HEK293 (cell line): Measurements from ENCODE around the gene CDC40.

ENCODE experiments used
- CTCF ChIA-PET: fragments of 350-600 bp; formaldehyde crosslinking; extraction: SDS; loops from one replicate; lab custom pipeline; 2021; ENCODE audit warnings: antibody characterized with exemption; lab: Yijun Ruan, JAX
- POLR2A ChIA-PET: fragments of 300-600 bp; formaldehyde crosslinking; extraction: SDS; loops from one replicate; lab custom pipeline; 2020; ENCODE audit warnings: antibody characterized with exemption, inconsistent platforms; lab: Yijun Ruan, JAX
- H3K27ac ChIP-seq: fragments of 200-500 bp; sonication (Bioruptor generic); 2 replicates; pipeline ENCODE4 v1.5.1; 2014; ENCODE audit warnings: low read depth, low read length, control low read depth, inconsistent platforms; ENCODE audit errors: extremely low read depth
- H3K36me3 ChIP-seq, 2 experiments: fragments of 200-500 bp in 1 of 2; sonication (Bioruptor generic) in 1 of 2; 1 replicate in 1 of 2; 2 replicates in 1 of 2; pipeline ENCODE4 v1.5.1; 2014 to 2017; ENCODE audit warnings: inconsistent platforms in 2 of 2, low read length in 2 of 2; ENCODE audit not compliant: control insufficient read depth in 2 of 2, insufficient read depth in 1 of 2
- H3K4me1 ChIP-seq: fragments of 200-500 bp; sonication (Bioruptor generic); 2 replicates; pipeline ENCODE4 v1.5.1; 2014; ENCODE audit warnings: mild to moderate bottlenecking, low read length, inconsistent platforms; ENCODE audit not compliant: control insufficient read depth, insufficient read depth
- H3K4me3 ChIP-seq: 2 replicates; pipeline ENCODE4 v1.5.1; 2011; ENCODE audit warnings: low read depth, mild to moderate bottlenecking, control low read depth, low read length, moderate library complexity
- H3K9me3 ChIP-seq: fragments of 200-500 bp; sonication (Bioruptor generic); 2 replicates; pipeline ENCODE4 v1.5.1; 2014; ENCODE audit warnings: low read depth, low read length, inconsistent platforms; ENCODE audit not compliant: control insufficient read depth, insufficient read depth
- FEZF1 ChIP-seq: fragments of 450-650 bp; formaldehyde crosslinking; IDR thresholded peaks from 2 replicates; pipeline ENCODE4 v1.5.1; 2016; ENCODE audit warnings: missing biosample characterization, missing genetic modification characterization
- GLI2 ChIP-seq: fragments of 450-650 bp; formaldehyde crosslinking; IDR thresholded peaks from 2 replicates; pipeline ENCODE4; 2017; ENCODE audit warnings: missing biosample characterization, missing genetic modification characterization, low read depth, borderline replicate concordance
- HOXC10 ChIP-seq: sonication (generic); formaldehyde crosslinking; IDR thresholded peaks from 2 replicates; pipeline ENCODE4 v1.8.1; 2023; ENCODE audit warnings: mild to moderate bottlenecking, missing genetic modification reagents
- SCRT1 ChIP-seq: fragments of 450-650 bp; formaldehyde crosslinking; IDR thresholded peaks from 2 replicates; pipeline ENCODE4 v1.5.1; 2016; ENCODE audit warnings: missing biosample characterization, missing genetic modification characterization, borderline replicate concordance
- SP7 ChIP-seq: fragments of 450-650 bp; formaldehyde crosslinking; IDR thresholded peaks from 2 replicates; pipeline ENCODE4 v1.5.1; 2016; ENCODE audit warnings: missing biosample characterization, missing genetic modification characterization
- WT1 ChIP-seq: fragments of 450-650 bp; formaldehyde crosslinking; IDR thresholded peaks from 2 replicates; pipeline ENCODE4 v1.5.1; 2016; ENCODE audit warnings: missing biosample characterization, missing genetic modification characterization
- YY1 ChIP-seq: fragments of 450-650 bp; formaldehyde crosslinking; IDR thresholded peaks from 2 replicates; pipeline ENCODE4 v1.5.1; 2018; ENCODE audit warnings: missing biosample characterization, missing genetic modification characterization
- ZNF214 ChIP-seq: fragments of 450-650 bp; formaldehyde crosslinking; IDR thresholded peaks from 2 replicates; pipeline ENCODE4 v1.5.1; 2017; ENCODE audit warnings: missing biosample characterization, mild to moderate bottlenecking, missing genetic modification characterization, borderline replicate concordance
- ZNF221 ChIP-seq: fragments of 450-650 bp; formaldehyde crosslinking; IDR thresholded peaks from 2 replicates; pipeline ENCODE4 v1.5.1; 2017; ENCODE audit warnings: missing biosample characterization, missing genetic modification characterization, borderline replicate concordance
- ZNF266 ChIP-seq: fragments of 450-650 bp; formaldehyde crosslinking; IDR thresholded peaks from 2 replicates; pipeline ENCODE4 v1.5.1; 2016; ENCODE audit warnings: missing biosample characterization, missing genetic modification characterization, low read depth
- ZNF274 ChIP-seq, 2 experiments: fragments of 200-500 bp in 1 of 2; fragments of 450-650 bp in 1 of 2; sonication (Bioruptor generic) in 1 of 2; formaldehyde crosslinking in 1 of 2; IDR thresholded peaks; 2 replicates each; pipeline versions ENCODE4 v1.5.1 to v1.6.1; 2014 to 2016; ENCODE audit warnings: borderline replicate concordance in 1 of 2, inconsistent platforms in 1 of 2, low read length in 1 of 2, missing biosample characterization in 1 of 2, missing genetic modification characterization in 1 of 2
- ZNF48 ChIP-seq: fragments of 450-650 bp; formaldehyde crosslinking; IDR thresholded peaks from 2 replicates; pipeline ENCODE4 v1.5.1; 2016; ENCODE audit warnings: missing biosample characterization, missing genetic modification characterization
- ZNF600 ChIP-seq: fragments of 450-650 bp; formaldehyde crosslinking; IDR thresholded peaks from 2 replicates; pipeline ENCODE4 v1.5.1; 2016; ENCODE audit warnings: missing biosample characterization, missing genetic modification characterization
- ZNF623 ChIP-seq: fragments of 450-650 bp; formaldehyde crosslinking; IDR thresholded peaks from 2 replicates; pipeline ENCODE4 v1.5.1; 2016; ENCODE audit warnings: missing biosample characterization, missing genetic modification characterization
- ZNF654 ChIP-seq: fragments of 450-650 bp; formaldehyde crosslinking; IDR thresholded peaks from 2 replicates; pipeline ENCODE4 v1.5.1; 2016; ENCODE audit warnings: low read depth, missing biosample characterization, missing genetic modification characterization
- ZNF747 ChIP-seq: fragments of 450-650 bp; formaldehyde crosslinking; IDR thresholded peaks from 2 replicates; pipeline ENCODE4 v1.5.1; 2016; ENCODE audit warnings: missing biosample characterization, missing genetic modification characterization
- ZNF843 ChIP-seq: fragments of 450-650 bp; formaldehyde crosslinking; IDR thresholded peaks from 2 replicates; pipeline ENCODE4 v1.5.1; 2016; ENCODE audit warnings: missing biosample characterization, missing genetic modification characterization
- ZSCAN16 ChIP-seq: fragments of 450-650 bp; formaldehyde crosslinking; IDR thresholded peaks from 2 replicates; pipeline ENCODE4 v1.5.1; 2016; ENCODE audit warnings: missing biosample characterization, missing genetic modification characterization
- TF ChIP-seq, protein P1 (sequence below): fragments of 450-650 bp; formaldehyde crosslinking; IDR thresholded peaks from 2 replicates; pipeline ENCODE4 v1.5.1; 2016; ENCODE audit warnings: missing biosample characterization, missing genetic modification characterization, borderline replicate concordance
- TF ChIP-seq, protein P2 (sequence below): fragments of 450-650 bp; formaldehyde crosslinking; conservative IDR thresholded peaks from 2 replicates; pipeline ENCODE4 v1.5.1; 2016; ENCODE audit warnings: low read depth, missing biosample characterization, missing genetic modification characterization
- TF ChIP-seq, protein P3 (sequence below): fragments of 450-650 bp; formaldehyde crosslinking; IDR thresholded peaks from 2 replicates; pipeline ENCODE4 v1.5.1; 2017; ENCODE audit warnings: missing biosample characterization, missing genetic modification characterization
- TF ChIP-seq, protein P4 (sequence below): IDR thresholded peaks from 2 replicates; pipeline ENCODE4 v1.6.1; 2011; ENCODE audit warnings: mild to moderate bottlenecking, low read depth, low read length, borderline replicate concordance
- TF ChIP-seq, protein P5 (sequence below): fragments of 450-650 bp; formaldehyde crosslinking; IDR thresholded peaks from 2 replicates; pipeline ENCODE4 v1.5.1; 2016; ENCODE audit warnings: missing biosample characterization, missing genetic modification characterization, low read depth
- TF ChIP-seq, protein P6 (sequence below): fragments of 450-650 bp; formaldehyde crosslinking; IDR thresholded peaks from 2 replicates; pipeline ENCODE4 v1.5.1; 2016; ENCODE audit warnings: missing biosample characterization, missing genetic modification characterization

The CDC40 gene

DNA sequence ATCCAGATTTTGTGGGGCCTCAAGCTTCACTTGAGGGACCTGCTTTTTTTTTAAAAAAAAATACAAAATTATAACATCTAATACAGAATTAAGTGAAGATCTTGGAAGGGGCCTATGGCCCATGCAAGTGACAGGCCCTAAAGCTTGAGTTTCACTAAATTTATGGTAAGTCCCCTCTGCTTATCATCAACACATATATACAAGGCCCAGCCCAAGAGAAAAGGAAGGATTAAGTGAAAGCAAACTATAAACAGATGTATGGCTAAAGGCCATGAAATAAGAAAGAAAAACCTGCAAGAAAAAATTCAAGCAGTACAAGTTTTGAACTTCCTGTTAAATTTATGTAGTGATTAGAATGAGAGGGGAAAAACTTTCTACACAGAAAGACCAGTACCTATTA is 86.8 kb downstream of the CDC40 start:
- ChIA-PET POLR2A (no interaction called here), CTCF (no interaction called here)
- Histone ChIP-seq H3K4me3 (no peak overlapping the region), H3K4me1 (no peaks in the 10 kb centered on the region), H3K9me3 (no peaks in the 10 kb centered on the region)
- TF ChIP-seq, protein P1, sequence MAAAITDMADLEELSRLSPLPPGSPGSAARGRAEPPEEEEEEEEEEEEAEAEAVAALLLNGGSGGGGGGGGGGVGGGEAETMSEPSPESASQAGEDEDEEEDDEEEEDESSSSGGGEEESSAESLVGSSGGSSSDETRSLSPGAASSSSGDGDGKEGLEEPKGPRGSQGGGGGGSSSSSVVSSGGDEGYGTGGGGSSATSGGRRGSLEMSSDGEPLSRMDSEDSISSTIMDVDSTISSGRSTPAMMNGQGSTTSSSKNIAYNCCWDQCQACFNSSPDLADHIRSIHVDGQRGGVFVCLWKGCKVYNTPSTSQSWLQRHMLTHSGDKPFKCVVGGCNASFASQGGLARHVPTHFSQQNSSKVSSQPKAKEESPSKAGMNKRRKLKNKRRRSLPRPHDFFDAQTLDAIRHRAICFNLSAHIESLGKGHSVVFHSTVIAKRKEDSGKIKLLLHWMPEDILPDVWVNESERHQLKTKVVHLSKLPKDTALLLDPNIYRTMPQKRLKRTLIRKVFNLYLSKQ (tag by site-specific recombination) = no peak
- TF ChIP-seq ZNF221 (tag by site-specific recombination) = no peak
- TF ChIP-seq, protein P2, sequence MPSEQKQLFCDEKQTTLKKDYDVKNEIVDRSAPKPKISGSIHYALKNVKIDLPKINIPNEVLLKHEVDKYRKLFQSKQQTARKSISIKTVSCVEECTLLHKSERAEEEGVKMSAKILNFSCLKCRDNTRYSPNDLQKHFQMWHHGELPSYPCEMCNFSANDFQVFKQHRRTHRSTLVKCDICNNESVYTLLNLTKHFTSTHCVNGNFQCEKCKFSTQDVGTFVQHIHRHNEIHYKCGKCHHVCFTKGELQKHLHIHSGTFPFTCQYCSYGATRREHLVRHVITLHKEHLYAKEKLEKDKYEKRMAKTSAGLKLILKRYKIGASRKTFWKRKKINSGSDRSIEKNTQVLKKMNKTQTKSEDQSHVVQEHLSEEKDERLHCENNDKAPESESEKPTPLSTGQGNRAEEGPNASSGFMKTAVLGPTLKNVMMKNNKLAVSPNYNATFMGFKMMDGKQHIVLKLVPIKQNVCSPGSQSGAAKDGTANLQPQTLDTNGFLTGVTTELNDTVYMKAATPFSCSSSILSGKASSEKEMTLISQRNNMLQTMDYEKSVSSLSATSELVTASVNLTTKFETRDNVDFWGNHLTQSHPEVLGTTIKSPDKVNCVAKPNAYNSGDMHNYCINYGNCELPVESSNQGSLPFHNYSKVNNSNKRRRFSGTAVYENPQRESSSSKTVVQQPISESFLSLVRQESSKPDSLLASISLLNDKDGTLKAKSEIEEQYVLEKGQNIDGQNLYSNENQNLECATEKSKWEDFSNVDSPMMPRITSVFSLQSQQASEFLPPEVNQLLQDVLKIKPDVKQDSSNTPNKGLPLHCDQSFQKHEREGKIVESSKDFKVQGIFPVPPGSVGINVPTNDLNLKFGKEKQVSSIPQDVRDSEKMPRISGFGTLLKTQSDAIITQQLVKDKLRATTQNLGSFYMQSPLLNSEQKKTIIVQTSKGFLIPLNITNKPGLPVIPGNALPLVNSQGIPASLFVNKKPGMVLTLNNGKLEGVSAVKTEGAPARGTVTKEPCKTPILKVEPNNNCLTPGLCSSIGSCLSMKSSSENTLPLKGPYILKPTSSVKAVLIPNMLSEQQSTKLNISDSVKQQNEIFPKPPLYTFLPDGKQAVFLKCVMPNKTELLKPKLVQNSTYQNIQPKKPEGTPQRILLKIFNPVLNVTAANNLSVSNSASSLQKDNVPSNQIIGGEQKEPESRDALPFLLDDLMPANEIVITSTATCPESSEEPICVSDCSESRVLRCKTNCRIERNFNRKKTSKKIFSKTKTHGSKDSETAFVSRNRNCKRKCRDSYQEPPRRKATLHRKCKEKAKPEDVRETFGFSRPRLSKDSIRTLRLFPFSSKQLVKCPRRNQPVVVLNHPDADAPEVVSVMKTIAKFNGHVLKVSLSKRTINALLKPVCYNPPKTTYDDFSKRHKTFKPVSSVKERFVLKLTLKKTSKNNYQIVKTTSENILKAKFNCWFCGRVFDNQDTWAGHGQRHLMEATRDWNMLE (tag by site-specific recombination) = no peak
- no peak for TF ChIP-seq WT1
- TF ChIP-seq SP7 (tag by site-specific recombination) = no peak
- TF ChIP-seq YY1 (tag by site-specific recombination) = no peak
- no peak for TF ChIP-seq ZNF654 (tag by site-specific recombination)
- TF ChIP-seq, protein P3, sequence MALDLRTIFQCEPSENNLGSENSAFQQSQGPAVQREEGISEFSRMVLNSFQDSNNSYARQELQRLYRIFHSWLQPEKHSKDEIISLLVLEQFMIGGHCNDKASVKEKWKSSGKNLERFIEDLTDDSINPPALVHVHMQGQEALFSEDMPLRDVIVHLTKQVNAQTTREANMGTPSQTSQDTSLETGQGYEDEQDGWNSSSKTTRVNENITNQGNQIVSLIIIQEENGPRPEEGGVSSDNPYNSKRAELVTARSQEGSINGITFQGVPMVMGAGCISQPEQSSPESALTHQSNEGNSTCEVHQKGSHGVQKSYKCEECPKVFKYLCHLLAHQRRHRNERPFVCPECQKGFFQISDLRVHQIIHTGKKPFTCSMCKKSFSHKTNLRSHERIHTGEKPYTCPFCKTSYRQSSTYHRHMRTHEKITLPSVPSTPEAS (tag by site-specific recombination) = no peak
- no peak for TF ChIP-seq ZNF266 (tag by site-specific recombination)
- TF ChIP-seq ZSCAN16 (tag by site-specific recombination) = no peak
- TF ChIP-seq ZNF747 (tag by site-specific recombination) = no peak
- no peak for TF ChIP-seq GLI2 (tag by site-specific recombination)
- TF ChIP-seq ZNF48 = no peak
- TF ChIP-seq ZNF274 (IDR thresholded peaks at IDR 0.05; ENCODE audit: low read length) = no peak
- TF ChIP-seq ZNF274 (tag by site-specific recombination; IDR thresholded peaks at IDR 0.05; ENCODE audit: borderline replicate concordance) = no peak
- no peak for TF ChIP-seq SCRT1 (tag by site-specific recombination)
- TF ChIP-seq FEZF1 (tag by site-specific recombination) = no peak
- TF ChIP-seq HOXC10 (CRISPR knock-in tag) = no peak
- TF ChIP-seq, all 188 proteins: peak for 0
- Histone ChIP-seq H3K36me3 (no peaks in the 10 kb centered on the region), H3K27ac (no peak overlapping the region)

DNA sequence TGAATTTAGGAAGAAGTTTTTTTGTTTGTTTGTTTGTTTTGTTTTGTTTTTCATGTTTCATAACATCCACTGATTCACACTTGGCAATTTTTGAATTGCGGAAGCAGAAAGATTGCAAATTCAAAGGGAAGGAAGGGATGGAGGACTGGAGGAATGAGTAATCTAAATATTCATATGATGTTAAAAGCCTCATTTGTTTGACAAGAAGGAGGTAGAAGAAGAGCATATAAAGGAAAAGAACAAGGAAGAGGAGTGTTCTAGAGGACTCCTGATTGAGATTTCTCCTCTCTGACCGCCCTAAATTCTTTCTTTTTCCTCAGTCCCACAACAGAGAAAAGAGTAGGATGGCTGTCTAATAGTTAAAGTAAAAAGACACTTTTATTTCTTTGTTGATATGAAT is 89.4 kb downstream of the CDC40 start:
- Histone ChIP-seq H3K9me3 (no peaks in the 10 kb centered on the region), H3K4me1 (no peaks in the 10 kb centered on the region), H3K36me3 (no peaks in the 10 kb centered on the region), H3K4me3 (no peak overlapping the region), H3K27ac (no peak overlapping the region)
- POLR2A ChIA-PET = no interaction called here
- CTCF ChIA-PET = interaction anchor here (0.6 to 0.7 kb wide), 2 partner anchors 194 to 1063 kb away, joined by 3 to 5 read pairs; no protein-coding TSS in a partner anchor
- no peak for TF ChIP-seq ZNF214 (tag by site-specific recombination)
- TF ChIP-seq, protein P4, sequence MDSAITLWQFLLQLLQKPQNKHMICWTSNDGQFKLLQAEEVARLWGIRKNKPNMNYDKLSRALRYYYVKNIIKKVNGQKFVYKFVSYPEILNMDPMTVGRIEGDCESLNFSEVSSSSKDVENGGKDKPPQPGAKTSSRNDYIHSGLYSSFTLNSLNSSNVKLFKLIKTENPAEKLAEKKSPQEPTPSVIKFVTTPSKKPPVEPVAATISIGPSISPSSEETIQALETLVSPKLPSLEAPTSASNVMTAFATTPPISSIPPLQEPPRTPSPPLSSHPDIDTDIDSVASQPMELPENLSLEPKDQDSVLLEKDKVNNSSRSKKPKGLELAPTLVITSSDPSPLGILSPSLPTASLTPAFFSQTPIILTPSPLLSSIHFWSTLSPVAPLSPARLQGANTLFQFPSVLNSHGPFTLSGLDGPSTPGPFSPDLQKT = no peak
- TF ChIP-seq ZNF600 (tag by site-specific recombination) = no peak
- TF ChIP-seq ZNF623 (tag by site-specific recombination) = no peak
- TF ChIP-seq, protein P5, sequence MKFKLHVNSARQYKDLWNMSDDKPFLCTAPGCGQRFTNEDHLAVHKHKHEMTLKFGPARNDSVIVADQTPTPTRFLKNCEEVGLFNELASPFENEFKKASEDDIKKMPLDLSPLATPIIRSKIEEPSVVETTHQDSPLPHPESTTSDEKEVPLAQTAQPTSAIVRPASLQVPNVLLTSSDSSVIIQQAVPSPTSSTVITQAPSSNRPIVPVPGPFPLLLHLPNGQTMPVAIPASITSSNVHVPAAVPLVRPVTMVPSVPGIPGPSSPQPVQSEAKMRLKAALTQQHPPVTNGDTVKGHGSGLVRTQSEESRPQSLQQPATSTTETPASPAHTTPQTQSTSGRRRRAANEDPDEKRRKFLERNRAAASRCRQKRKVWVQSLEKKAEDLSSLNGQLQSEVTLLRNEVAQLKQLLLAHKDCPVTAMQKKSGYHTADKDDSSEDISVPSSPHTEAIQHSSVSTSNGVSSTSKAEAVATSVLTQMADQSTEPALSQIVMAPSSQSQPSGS (tag by site-specific recombination) = no peak
- TF ChIP-seq, protein P6, sequence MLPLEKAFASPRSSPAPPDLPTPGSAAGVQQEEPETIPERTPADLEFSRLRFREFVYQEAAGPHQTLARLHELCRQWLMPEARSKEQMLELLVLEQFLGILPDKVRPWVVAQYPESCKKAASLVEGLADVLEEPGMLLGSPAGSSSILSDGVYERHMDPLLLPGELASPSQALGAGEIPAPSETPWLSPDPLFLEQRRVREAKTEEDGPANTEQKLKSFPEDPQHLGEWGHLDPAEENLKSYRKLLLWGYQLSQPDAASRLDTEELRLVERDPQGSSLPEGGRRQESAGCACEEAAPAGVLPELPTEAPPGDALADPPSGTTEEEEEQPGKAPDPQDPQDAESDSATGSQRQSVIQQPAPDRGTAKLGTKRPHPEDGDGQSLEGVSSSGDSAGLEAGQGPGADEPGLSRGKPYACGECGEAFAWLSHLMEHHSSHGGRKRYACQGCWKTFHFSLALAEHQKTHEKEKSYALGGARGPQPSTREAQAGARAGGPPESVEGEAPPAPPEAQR (tag by site-specific recombination) = no peak
- no peak for TF ChIP-seq ZNF843
